Stromal cell of bone marrow (primary cell): ENCODE results near the gene NR4A3.

Experiments
- DNase-seq: peaks from one replicate; pipeline ENCODE4 v3.0.0-alpha.2; 2012; ENCODE audit warnings: low read depth

The NR4A3 gene

GRCh38 chr9:99878651-99879050 lies 57.0 kb downstream of the NR4A3 start:
- DNase-seq, result no peak

DNA sequence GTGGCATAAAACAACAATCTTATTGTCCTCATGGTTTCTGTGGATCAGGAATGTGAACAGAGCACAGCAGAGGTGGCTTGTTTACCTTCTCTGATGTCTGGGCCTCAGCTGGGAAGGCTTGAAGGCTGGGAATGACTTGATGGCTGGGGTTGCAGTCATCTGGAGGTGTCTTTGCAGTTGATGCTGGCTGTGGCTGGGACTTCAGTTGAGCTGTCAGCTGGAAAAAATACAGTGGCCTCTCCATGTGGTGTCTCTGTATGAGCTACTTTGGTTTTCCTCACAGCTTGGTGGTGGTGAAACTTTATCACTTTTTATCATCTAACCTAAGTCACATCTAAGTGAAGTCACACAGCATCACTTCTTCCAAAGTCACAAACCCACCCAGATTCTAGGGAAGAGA lies 60.1 kb downstream of the NR4A3 start:
- DNase-seq, result no peak

GRCh38 chr9:99885747-99886146 lies 64.1 kb downstream of the NR4A3 start:
- no peak for DNase-seq

GRCh38 chr9:99889120-99889519 lies 67.4 kb downstream of the NR4A3 start:
- no peak for DNase-seq

GRCh38 chr9:99894826-99895225 lies 73.1 kb downstream of the NR4A3 start:
- DNase-seq, result no peak

DNA sequence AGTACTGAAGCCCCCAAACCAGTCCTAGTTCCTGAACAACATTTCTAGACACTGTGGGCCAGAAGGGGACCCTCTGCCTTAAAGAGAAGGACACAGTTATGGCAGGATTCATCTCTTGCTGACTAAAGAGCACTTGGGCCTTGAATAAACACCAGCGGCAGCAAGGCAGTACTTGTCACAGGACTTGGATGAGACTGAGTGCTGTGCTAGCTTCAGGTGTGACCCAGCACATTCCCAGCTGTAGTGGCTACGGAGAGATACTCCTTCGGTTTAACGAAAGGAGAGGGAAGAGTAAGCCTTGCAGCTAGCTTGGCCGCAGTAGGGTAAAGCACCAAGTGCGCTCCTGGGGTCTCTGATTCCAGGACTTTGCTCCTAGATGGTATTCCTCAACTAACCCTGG lies 73.8 kb downstream of the NR4A3 start:
- no peak for DNase-seq

DNA sequence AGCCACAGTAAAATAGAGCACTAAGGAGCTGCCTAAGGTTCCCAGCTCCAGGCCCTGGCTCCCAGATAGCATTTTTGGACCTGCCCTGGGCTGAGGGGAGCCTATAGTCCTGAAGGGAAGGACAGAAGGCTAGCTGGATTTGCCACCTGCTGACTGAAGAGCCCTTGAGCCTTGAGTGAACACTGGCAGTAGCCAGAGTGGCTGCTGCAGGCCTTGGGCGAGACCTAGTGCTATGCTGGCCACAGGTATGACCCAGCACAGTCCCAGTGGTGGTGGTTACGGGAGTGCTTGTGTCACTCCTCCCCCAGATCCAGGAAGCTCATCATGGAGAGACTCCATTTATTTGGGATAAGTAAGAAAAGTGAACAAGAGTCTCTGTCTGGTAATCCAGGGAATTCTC lies 74.4 kb downstream of the NR4A3 start:
- no peak for DNase-seq

DNA sequence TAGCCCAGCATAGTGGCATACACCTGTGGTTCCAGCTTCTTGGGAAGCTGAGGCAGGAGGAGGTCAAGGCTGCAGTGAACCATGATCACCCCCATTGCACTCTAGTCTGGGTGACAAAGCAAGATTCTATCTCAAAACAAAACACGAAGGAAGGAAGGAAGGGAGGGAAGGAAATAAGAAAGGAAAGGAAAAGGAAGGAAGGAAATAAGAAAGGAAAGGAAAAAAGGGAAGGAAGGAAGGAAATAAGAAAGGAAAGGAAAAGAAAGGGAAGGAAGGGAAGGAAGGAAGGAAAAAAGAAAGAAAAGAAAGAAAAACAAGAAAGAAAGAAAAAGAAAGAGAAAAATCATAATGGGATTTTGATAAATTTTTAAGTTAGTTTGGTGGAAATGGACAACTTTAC lies 81.7 kb downstream of the NR4A3 start:
- no peak for DNase-seq

DNA sequence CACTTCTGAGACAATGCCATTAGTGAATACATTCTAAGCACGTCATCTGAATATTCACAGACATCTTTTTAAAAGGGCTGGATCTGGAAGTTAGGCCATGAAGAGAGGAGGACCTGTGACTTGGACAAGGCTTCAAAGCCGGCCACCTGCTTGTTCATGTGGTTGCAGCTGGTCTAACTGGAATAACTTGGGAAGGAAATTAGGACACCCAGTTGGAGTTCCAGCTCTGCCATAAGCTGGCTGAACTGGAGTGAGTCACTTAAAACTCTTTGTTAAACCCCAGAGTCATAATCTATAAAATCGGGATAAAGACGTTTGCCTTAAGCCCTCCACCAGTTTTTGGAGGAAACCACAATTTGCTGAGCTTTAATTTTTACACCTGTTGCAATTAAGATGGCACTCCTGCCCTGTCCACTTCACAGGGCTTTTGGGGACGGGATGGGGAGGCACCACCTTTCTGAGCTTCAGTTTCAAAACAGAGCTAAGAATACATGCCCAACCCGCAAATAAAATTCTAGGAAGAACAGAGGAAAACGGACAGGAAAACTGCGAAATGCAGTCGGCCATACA lies 84.2 kb downstream of the NR4A3 start:
- DNase-seq, result peak; percentile 2

DNA sequence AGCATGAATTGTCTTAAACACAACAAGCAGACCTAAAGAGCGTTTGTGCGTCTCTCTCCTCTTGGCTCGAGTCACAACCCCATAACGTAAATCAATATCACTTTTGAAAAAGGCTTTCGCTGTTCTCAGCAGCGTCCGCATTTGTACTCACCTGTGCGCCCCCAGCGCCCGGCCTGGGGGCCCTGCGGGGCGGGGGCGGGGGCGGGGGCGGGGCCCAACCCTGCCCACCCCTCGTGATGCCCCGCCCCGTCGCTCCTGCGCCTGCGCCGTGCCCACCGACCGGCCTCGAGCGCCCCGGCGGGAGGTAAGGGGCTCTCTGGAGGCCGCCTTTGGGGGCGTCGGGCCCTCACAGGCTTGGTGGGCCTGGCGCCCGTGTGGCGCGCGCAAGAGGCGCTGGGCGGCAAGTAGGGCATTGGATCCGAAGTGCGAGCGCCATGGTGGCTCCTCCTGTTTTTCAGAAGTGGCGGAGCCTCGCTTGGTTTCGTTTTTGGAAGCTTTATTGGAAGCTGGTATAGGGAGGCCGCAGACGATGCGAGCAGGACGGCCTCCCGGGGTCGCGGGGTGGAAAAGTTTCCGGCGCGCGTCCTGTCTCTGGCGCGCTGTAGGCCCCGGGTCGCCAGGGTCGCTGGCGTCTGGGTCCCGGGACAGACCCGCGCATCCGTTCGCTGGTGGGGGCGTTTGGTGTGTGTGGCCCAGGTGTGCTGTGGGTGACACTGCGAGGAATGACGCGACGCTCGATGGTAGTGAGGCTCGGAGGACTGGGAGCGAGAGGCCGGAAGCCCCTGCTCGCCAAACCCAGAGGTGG lies 84.9 kb downstream of the NR4A3 start, which contains the start of gene STX17:
STX17 (plus strand) TSS at position 252 of the 805 bp plus-strand sequence. CDS start 8,586 bp downstream, outside the sequence.
- DNase-seq, result peak; percentile 54

GRCh38 chr9:99907208-99907532 lies 85.5 kb downstream of the NR4A3 start:
- DNase-seq, result no peak

DNA sequence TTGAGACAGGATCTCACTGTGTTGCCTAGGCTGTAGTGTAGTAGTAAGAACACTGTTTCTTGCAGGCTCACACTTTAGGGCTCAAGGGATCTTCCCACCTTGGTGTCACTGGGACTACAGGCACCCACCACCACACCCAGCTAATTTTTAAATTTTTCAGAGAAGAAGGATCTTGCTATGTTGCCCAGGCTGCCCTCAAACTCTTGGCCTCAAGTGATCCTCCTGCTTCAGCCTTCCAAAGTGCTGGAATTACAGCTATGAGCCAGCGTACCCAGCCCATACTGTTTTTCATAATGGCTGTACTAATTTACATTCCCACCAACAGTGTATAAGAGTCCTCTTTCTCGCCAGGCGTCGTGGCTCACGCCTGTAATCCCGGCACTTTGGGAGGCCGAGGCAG lies 89.9 kb downstream of the NR4A3 start:
- DNase-seq, result no peak
